ENCODE results near the gene LDLRAD1. TPM values are rescaled to one million over a fixed set of nuclear protein-coding genes. Genes with fewer than 3 reads are reported as not detected.
A peak's percentile ranks its signal among the peaks of the same experiment; 100 is the strongest.

LDLRAD1 gene
- total RNA-seq, 1 experiment from 2014 or later = not detected

- H3K27me3 ChIP-seq (ENCODE audit: insufficient read depth, low read length) = no peaks in the 10 kb centered on the region
- 0 out of 2 replicates have a peak, but pooled peaks cover 2% of the 10 kb centered on the region for H3K4me1 ChIP-seq (ENCODE audit: insufficient read depth, low read length)
- no peak overlapping the region for H3K14ac ChIP-seq (ENCODE audit: insufficient read depth, low read length)
- H3K4ac ChIP-seq (ENCODE audit: low read depth, low read length) = no peak overlapping the region
- no peak overlapping the region for H2AFZ ChIP-seq (ENCODE audit: low read length)
- no peak overlapping the region for H4K8ac ChIP-seq (replicated peaks; ENCODE audit: insufficient read length, low read depth, low read length)
- no peak overlapping the region for H3K18ac ChIP-seq (ENCODE audit: insufficient read length, low read depth, low read length)
- H3K4me2 ChIP-seq (ENCODE audit: insufficient read depth, insufficient read length, low read length) = no peak overlapping the region
- H2AK5ac ChIP-seq (ENCODE audit: insufficient read length, low read length) = no peak overlapping the region
- WGBS (ENCODE audit: extremely low coverage, insufficient read length, low lambda C conversion rate) = 100% methylated on average over 2 of the region's 4 CpGs
- H3K27me3 Mint-ChIP-seq (ENCODE audit: low read depth) = no peaks in the 10 kb centered on the region
- H3K79me1 ChIP-seq (ENCODE audit: insufficient read depth, low read depth, low read length, poor library complexity, severe bottlenecking) = no peaks in the 10 kb centered on the region
- no peak for DNase-seq
- H3K4me1 Mint-ChIP-seq = peaks cover 6 to 10% of the 10 kb centered on the region in 2 experiments
- no peak overlapping the region for H4K91ac ChIP-seq (ENCODE audit: insufficient read length, low read depth, low read length)
- no peak overlapping the region for H3K23ac ChIP-seq (ENCODE audit: insufficient read length, low read depth, low read length)
- H2BK12ac ChIP-seq (ENCODE audit: insufficient read length, low read depth, low read length) = no peak overlapping the region
- H3T11ph ChIP-seq (ENCODE audit: low read length) = no peak overlapping the region
- peak overlapping the region in 2 of 3 experiments; percentile 61 to 74; a peak in 3 of 7 replicates for H3K27ac Mint-ChIP-seq
- no peak overlapping the region for H3K56ac ChIP-seq (ENCODE audit: insufficient read length, low read depth, low read length)
- no peak overlapping the region for H2BK15ac ChIP-seq (ENCODE audit: low read depth, low read length)
- H3K27ac ChIP-seq (ENCODE audit: insufficient read length, low read depth, low read length) = no peak overlapping the region
- H3K9me3 ChIP-seq (ENCODE audit: control insufficient read depth, low read depth, low read length) = no peaks in the 10 kb centered on the region
- H3K36me3 Mint-ChIP-seq (ENCODE audit: insufficient read depth in 1 of 3, low read depth in 3 of 3) = peaks cover 25 to 71% (median 61%) of the 10 kb centered on the region in 3 experiments; a peak in 6 of 7 replicates
- TF ChIP-seq CTCF (conservative IDR thresholded peaks at IDR 0.05) = no peak
- no peak overlapping the region for H4K5ac ChIP-seq (ENCODE audit: insufficient read length, low read depth, low read length)
- H3K9me3 Mint-ChIP-seq = no peaks in the 10 kb centered on the region
- H3K23me2 ChIP-seq (ENCODE audit: insufficient read length, low read depth, low read length, poor library complexity, severe bottlenecking) = no peaks in the 10 kb centered on the region
- H2BK20ac ChIP-seq (ENCODE audit: low read depth, low read length, poor library complexity, severe bottlenecking) = no peak overlapping the region
- H2BK120ac ChIP-seq (ENCODE audit: low read depth, low read length, poor library complexity, severe bottlenecking) = no peak overlapping the region
- no peaks in the 10 kb centered on the region for H3K79me2 ChIP-seq (ENCODE audit: insufficient read depth, low read length)
- H3K9ac ChIP-seq (ENCODE audit: extremely low read depth, insufficient read length, low read length) = no peak overlapping the region
- H2BK5ac ChIP-seq (ENCODE audit: insufficient read length, low read length) = no peak overlapping the region
- H4K20me1 ChIP-seq (ENCODE audit: control insufficient read depth, insufficient read depth, insufficient read length) = no peaks in the 10 kb centered on the region
- H3K4me3 Mint-ChIP-seq = no peak overlapping the region
Observed at GRCh38 chr1:53963460-53963859, 54.5 kb downstream of the LDLRAD1 start.

Data from H9 (cell line).